Nephron (organoid): ENCODE measurements around the gene TTLL10.

Source experiments
- H3K27ac Mint-ChIP-seq, 3 experiments: 2 replicates each; pipeline ENCODE4 v1.8.0; 2020; ENCODE audit warnings: mixed read lengths in 3 of 3, mild to moderate bottlenecking in 2 of 3, moderate library complexity in 1 of 3
- H3K27me3 Mint-ChIP-seq: 2 replicates; pipeline ENCODE4 v1.8.0; 2021; ENCODE audit warnings: low read depth, mild to moderate bottlenecking, moderate library complexity, mixed read lengths
- H3K36me3 Mint-ChIP-seq: 2 replicates; pipeline ENCODE4 v1.8.0; 2020; ENCODE audit warnings: low read depth, mixed read lengths
- H3K4me1 Mint-ChIP-seq: 2 replicates; pipeline ENCODE4 v1.8.0; 2020; ENCODE audit warnings: mixed read lengths
- H3K4me3 Mint-ChIP-seq, 3 experiments: 2 replicates each; pipeline ENCODE4 v1.8.0; 2020; ENCODE audit warnings: mild to moderate bottlenecking in 3 of 3, mixed read lengths in 3 of 3, moderate library complexity in 2 of 3
- H3K9me3 Mint-ChIP-seq: 2 replicates; pipeline ENCODE4 v1.8.0; 2020; ENCODE audit warnings: mixed read lengths
- TF ChIP-seq, protein P1 (sequence below), 3 experiments: fragments of 200-600 bp; sonication (generic); IDR thresholded peaks; one replicate each; pipeline ENCODE4 v1.5.0; 2021; ENCODE audit warnings: antibody characterized with exemption in 3 of 3; ENCODE audit not compliant: unreplicated experiment in 3 of 3

TTLL10 gene

DNA sequence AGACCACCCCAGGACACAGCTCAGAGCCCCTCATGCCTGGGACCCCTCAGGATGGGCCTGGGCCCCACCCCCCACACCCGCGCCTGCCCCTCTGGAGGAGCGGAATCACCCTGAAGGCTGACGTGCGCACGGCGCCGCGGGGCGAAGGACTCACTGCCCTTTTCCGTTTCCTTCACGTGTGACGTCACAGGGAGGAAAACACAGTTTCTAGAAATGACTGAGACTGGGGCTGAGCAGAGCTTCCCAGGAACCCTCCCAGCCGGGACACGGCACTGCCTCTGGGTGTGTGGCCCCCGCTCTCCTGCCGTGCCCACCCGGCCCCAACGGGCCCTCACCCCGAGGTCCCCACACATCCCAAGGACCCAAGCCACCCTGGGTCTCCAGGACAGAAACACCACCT lies 45.7 kb downstream of the TTLL10 start:
- TF ChIP-seq, protein P1, sequence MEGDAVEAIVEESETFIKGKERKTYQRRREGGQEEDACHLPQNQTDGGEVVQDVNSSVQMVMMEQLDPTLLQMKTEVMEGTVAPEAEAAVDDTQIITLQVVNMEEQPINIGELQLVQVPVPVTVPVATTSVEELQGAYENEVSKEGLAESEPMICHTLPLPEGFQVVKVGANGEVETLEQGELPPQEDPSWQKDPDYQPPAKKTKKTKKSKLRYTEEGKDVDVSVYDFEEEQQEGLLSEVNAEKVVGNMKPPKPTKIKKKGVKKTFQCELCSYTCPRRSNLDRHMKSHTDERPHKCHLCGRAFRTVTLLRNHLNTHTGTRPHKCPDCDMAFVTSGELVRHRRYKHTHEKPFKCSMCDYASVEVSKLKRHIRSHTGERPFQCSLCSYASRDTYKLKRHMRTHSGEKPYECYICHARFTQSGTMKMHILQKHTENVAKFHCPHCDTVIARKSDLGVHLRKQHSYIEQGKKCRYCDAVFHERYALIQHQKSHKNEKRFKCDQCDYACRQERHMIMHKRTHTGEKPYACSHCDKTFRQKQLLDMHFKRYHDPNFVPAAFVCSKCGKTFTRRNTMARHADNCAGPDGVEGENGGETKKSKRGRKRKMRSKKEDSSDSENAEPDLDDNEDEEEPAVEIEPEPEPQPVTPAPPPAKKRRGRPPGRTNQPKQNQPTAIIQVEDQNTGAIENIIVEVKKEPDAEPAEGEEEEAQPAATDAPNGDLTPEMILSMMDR (IDR thresholded peaks at IDR 0.05; ENCODE audit: unreplicated experiment in 3 of 3): no peak
- no peaks in the 10 kb centered on the region for H3K4me1 Mint-ChIP-seq
- no peaks in the 10 kb centered on the region for H3K9me3 Mint-ChIP-seq
- no peak overlapping the region for H3K27ac Mint-ChIP-seq
- H3K27me3 Mint-ChIP-seq: no peaks in the 10 kb centered on the region
- no peak overlapping the region for H3K4me3 Mint-ChIP-seq
- H3K36me3 Mint-ChIP-seq: peaks cover 28% of the 10 kb centered on the region

DNA sequence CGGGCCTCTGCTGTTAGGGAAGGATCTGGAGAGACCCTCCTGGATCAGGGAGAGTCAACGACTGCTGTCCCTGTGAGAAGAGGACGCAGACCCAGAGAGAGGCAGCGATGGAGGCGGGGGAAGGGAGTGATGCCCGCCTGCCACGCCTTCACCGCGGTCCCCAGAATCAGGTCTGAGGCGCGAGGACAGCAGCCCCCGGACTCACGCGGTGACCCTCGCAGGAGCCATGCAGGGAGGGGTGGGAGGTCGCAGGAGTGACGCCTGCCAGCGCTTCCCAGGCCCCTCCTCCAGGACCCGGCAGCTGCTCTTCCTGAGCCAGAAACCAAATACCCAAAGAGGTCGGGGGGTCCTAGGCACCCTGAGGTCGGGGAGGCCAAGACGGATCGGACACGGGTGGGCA lies 46.5 kb downstream of the TTLL10 start:
- Mint-ChIP-seq H3K36me3 (peaks cover 33% of the 10 kb centered on the region), H3K4me3 (no peak overlapping the region), H3K27ac (no peak overlapping the region), H3K4me1 (no peaks in the 10 kb centered on the region), H3K9me3 (no peaks in the 10 kb centered on the region), H3K27me3 (no peaks in the 10 kb centered on the region)
- TF ChIP-seq, protein P1 (IDR thresholded peaks at IDR 0.05; ENCODE audit: unreplicated experiment in 3 of 3): no peak

DNA sequence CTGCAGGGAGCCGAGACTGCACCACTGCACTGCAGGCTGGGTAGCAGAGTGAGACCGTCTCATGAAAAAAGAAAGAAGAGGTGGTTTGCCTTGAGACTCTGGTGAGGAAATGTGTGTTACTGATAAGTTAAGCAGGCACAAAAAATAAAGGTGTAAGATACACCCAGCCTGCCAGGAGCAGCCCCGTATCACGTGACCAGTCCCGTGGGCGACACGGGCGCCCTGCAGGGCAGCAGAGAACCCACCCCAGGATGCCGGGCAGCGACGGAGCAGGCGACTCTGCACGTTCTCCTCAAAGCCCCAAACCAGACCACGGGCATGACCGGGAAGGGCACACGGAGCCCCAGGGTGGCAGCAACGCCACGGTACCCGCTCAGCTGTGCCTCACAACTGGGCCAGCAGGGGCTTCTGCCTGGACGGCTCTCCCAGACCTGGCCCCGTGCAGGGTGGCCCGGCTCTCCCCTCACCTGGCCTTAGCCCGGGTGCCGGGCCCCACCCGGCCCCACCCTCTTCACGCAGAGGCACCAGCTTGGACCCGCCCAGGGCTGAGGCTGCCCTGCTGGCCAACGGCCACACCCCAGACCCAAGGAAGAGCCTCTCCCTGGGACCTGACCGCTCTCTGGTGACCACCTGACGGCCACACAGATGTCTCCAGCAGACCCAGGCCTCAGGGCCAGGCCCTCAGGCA lies 48.4 kb downstream of the TTLL10 start:
- Mint-ChIP-seq H3K4me1 (no peaks in the 10 kb centered on the region), H3K9me3 (no peaks in the 10 kb centered on the region), H3K27me3 (no peaks in the 10 kb centered on the region), H3K36me3 (peaks cover 38% of the 10 kb centered on the region), H3K4me3 (no peak overlapping the region), H3K27ac (no peak overlapping the region)
- TF ChIP-seq, protein P1 (IDR thresholded peaks at IDR 0.05; ENCODE audit: unreplicated experiment in 3 of 3): no peak

DNA sequence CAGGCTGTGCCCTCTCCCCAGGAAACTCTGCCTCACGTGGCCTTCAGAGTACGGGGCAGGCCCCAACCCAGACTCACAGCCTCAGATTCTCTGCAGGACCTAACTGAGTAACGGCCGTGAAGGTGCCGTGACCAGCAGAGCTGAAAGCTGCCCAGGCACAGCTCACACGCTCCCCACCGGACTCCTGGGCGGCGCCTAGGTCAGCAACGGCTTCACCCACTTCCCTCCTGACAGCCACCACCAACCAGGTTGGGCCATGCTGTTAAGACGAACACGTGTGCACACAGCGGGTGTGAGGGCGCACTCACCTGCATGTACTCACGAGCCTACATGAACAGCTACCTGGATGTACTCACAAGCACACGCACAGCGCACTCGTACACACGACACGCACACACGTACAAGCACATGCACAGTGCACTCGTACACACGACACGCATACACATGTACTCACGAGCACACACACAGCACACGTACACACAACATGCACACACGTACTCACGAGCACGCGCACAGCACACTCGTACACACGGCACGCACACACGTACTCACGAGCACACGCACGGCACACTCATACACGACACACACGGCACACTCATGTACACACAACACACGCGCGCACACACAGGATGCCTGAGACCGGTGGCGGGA lies 49.0 kb downstream of the TTLL10 start:
- no peak overlapping the region for H3K4me3 Mint-ChIP-seq
- peaks cover 38% of the 10 kb centered on the region for H3K36me3 Mint-ChIP-seq
- H3K27ac Mint-ChIP-seq: no peak overlapping the region
- H3K4me1 Mint-ChIP-seq: no peaks in the 10 kb centered on the region
- H3K9me3 Mint-ChIP-seq: no peaks in the 10 kb centered on the region
- no peaks in the 10 kb centered on the region for H3K27me3 Mint-ChIP-seq
- TF ChIP-seq, protein P1 (IDR thresholded peaks at IDR 0.05; ENCODE audit: unreplicated experiment in 3 of 3): no peak

DNA sequence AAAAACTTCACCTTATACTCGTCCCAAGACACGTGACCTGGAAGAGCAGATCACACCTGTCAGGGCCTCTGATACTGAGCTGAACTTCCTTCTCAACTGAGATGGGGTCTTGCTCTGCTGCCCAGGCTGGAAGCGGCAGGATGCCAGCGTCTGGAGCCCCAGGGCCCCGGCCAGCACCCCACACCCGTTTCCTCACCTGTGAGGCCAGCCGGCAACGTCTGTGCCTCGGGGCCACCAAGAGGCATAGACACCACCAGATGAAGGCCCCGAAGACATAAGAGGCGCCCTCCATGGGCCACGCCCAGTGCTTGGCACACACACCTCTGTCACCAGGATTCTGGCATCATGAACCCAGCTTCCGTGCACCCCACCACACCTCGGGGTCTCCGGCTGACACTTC lies 49.6 kb downstream of the TTLL10 start:
- Mint-ChIP-seq H3K9me3 (no peaks in the 10 kb centered on the region), H3K4me3 (no peak overlapping the region), H3K27ac (no peak overlapping the region), H3K27me3 (no peaks in the 10 kb centered on the region), H3K4me1 (no peaks in the 10 kb centered on the region), H3K36me3 (peaks cover 33% of the 10 kb centered on the region)
- TF ChIP-seq, protein P1 (IDR thresholded peaks at IDR 0.05; ENCODE audit: unreplicated experiment in 3 of 3): no peak

DNA sequence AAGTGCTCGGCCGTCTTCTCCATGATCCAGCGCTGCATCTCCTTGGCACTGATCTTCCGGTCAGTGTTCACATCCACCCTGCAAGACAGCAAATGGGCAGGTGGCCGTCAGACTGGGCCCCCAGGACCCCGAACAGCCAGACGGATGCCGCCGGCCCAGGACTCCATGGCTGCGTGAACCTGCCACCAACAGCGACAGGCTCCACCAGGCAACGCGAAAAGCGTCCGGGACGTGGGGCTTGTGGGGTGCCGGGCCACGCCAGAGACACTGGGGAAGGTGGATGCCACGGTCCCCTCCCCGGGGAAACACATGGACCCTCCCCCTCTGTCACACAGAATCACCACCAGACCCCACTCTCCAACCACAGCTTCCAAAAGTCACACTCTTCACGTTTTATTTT lies 50.2 kb downstream of the TTLL10 start:
- H3K4me1 Mint-ChIP-seq: no peaks in the 10 kb centered on the region
- peaks cover 32% of the 10 kb centered on the region for H3K36me3 Mint-ChIP-seq
- no peak overlapping the region for H3K27ac Mint-ChIP-seq
- TF ChIP-seq, protein P1 (IDR thresholded peaks at IDR 0.05; ENCODE audit: unreplicated experiment in 3 of 3): no peak
- no peak overlapping the region for H3K4me3 Mint-ChIP-seq
- H3K9me3 Mint-ChIP-seq: no peaks in the 10 kb centered on the region
- H3K27me3 Mint-ChIP-seq: no peaks in the 10 kb centered on the region
